Tibial nerve (tissue), 4 donors: ENCODE measurements around the gene CT45A8.
"Not testable (repeated sequence)": the region's sequence is repeated elsewhere in the genome, so short reads cannot be mapped to it uniquely, and the experiment has no call there.

Source experiments
- EP300 ChIP-seq, 2 donors: sonication (generic); formaldehyde crosslinking; IDR thresholded peaks; one replicate each; pipeline ENCODE4 v1.6.1; 2017; ENCODE audit warnings: antibody characterized with exemption in 2 of 2, mild to moderate bottlenecking in 1 of 2
- POLR2A ChIP-seq, 2 donors: fragments of 450-650 bp; IDR thresholded peaks; one replicate each; pipeline ENCODE4 v1.6.1; 2017; ENCODE audit warnings: antibody characterized with exemption in 2 of 2, mild to moderate bottlenecking in 2 of 2, moderate library complexity in 2 of 2
- TF ChIP-seq, protein P1 (sequence below), 5 experiments: fragments of 200-600 bp in 3 of 5; fragments of 450-650 bp in 2 of 5; sonication (generic) in 3 of 5; IDR thresholded peaks; one replicate each; pipeline ENCODE4 v1.5.1; 2016 to 2019; ENCODE audit warnings: antibody characterized with exemption in 5 of 5, mild to moderate bottlenecking in 3 of 5, moderate library complexity in 2 of 5

DNA sequence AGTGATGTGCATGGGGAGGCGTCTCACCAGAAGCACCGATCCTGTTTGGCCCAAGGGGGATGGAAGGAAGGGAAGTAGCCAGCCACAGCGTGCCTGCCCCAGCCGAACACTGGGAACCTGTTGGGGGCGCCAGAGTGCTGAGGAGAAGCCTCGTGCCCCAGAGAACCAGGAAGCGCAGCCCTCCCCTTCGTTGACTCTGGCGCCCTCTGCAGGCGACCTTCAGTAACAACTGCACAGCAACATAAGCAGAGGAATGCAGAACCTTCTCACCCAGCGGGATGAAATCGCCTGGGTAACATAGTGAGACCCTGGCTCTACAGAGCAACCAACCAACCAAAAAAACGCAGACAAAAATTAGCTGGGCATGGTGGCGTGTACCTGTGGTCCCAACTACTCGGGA is 34.6 kb upstream of the CT45A8 start:
- TF ChIP-seq POLR2A, EP300 (IDR thresholded peaks at IDR 0.05): not testable (repeated sequence)
- TF ChIP-seq, protein P1, sequence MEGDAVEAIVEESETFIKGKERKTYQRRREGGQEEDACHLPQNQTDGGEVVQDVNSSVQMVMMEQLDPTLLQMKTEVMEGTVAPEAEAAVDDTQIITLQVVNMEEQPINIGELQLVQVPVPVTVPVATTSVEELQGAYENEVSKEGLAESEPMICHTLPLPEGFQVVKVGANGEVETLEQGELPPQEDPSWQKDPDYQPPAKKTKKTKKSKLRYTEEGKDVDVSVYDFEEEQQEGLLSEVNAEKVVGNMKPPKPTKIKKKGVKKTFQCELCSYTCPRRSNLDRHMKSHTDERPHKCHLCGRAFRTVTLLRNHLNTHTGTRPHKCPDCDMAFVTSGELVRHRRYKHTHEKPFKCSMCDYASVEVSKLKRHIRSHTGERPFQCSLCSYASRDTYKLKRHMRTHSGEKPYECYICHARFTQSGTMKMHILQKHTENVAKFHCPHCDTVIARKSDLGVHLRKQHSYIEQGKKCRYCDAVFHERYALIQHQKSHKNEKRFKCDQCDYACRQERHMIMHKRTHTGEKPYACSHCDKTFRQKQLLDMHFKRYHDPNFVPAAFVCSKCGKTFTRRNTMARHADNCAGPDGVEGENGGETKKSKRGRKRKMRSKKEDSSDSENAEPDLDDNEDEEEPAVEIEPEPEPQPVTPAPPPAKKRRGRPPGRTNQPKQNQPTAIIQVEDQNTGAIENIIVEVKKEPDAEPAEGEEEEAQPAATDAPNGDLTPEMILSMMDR (IDR thresholded peaks at IDR 0.05): not testable (repeated sequence)
